Liver (tissue), 9 donors: ENCODE results near the gene ZFP92. TPM values are rescaled to one million over a fixed set of nuclear protein-coding genes. Genes with fewer than 3 reads are reported as not detected.

Experiments used
- DNase-seq: peaks from one replicate; pipeline ENCODE4 v3.0.0-alpha.2; 2017; ENCODE audit warnings: low spot score
- H3K27ac ChIP-seq, 2 donors: one replicate each; pipeline ENCODE4 v1.7.0; 2013; ENCODE audit warnings: inconsistent platforms in 2 of 2, low read length in 2 of 2, control low read depth in 1 of 2, low read depth in 1 of 2, mild to moderate bottlenecking in 1 of 2
- H3K27me3 ChIP-seq, 4 donors: one replicate each; pipeline versions ENCODE4 v1.6.1 to v1.7.0; 2013; ENCODE audit warnings: low read length in 3 of 4, inconsistent platforms in 1 of 4, mild to moderate bottlenecking in 1 of 4, moderate library complexity in 1 of 4; ENCODE audit not compliant: control insufficient read depth in 4 of 4, insufficient read depth in 4 of 4
- H3K36me3 ChIP-seq, 4 donors: one replicate each; pipeline versions ENCODE4 v1.6.1 to v1.7.0; 2013; ENCODE audit warnings: low read length in 3 of 4, mild to moderate bottlenecking in 3 of 4, low read depth in 1 of 4, moderate library complexity in 1 of 4; ENCODE audit not compliant: control insufficient read depth in 4 of 4, insufficient read depth in 3 of 4
- H3K4me1 ChIP-seq, 4 donors: one replicate each; pipeline versions ENCODE4 v1.6.1 to v1.7.0; 2013; ENCODE audit warnings: low read length in 3 of 4, mild to moderate bottlenecking in 3 of 4, moderate library complexity in 1 of 4; ENCODE audit not compliant: control insufficient read depth in 4 of 4, insufficient read depth in 4 of 4
- H3K4me3 ChIP-seq, 3 donors: one replicate each; pipeline versions ENCODE4 v1.6.1 to v1.7.0; 2013; ENCODE audit warnings: low read length in 3 of 3, control low read depth in 1 of 3, low read depth in 1 of 3, mild to moderate bottlenecking in 1 of 3
- H3K9ac ChIP-seq, 2 donors: one replicate each; pipeline ENCODE4 v1.7.0; 2013; ENCODE audit warnings: low read length in 2 of 2, mild to moderate bottlenecking in 2 of 2, moderate library complexity in 2 of 2, control low read depth in 1 of 2, low read depth in 1 of 2
- H3K9me3 ChIP-seq, 4 donors: one replicate each; pipeline versions ENCODE4 v1.6.1 to v1.7.0; 2013; ENCODE audit warnings: low read length in 3 of 4; ENCODE audit not compliant: control insufficient read depth in 4 of 4
- ATF3 ChIP-seq: IDR thresholded peaks from 2 replicates; pipeline ENCODE4 v1.6.1; 2016; ENCODE audit warnings: antibody characterized with exemption
- CTCF ChIP-seq: fragments of 150-350 bp; IDR thresholded peaks from 2 replicates; pipeline ENCODE4 v1.5.1; 2017; ENCODE audit warnings: improper control_type of control experiment, low read depth, low read length; ENCODE audit not compliant: missing input control
- EGR1 ChIP-seq, 2 donors: IDR thresholded peaks; 2 replicates each; pipeline ENCODE4 v1.6.1; 2016 to 2018; ENCODE audit warnings: antibody characterized with exemption in 2 of 2, low read depth in 2 of 2
- FOXA1 ChIP-seq: IDR thresholded peaks from 2 replicates; pipeline ENCODE4 v1.6.1; 2016; ENCODE audit warnings: antibody characterized with exemption
- FOXA2 ChIP-seq: IDR thresholded peaks from 2 replicates; pipeline ENCODE4 v1.6.1; 2016; ENCODE audit warnings: antibody characterized with exemption
- GABPA ChIP-seq, 2 donors: IDR thresholded peaks in 1 of 2; conservative IDR thresholded peaks in 1 of 2; 2 replicates each; pipeline ENCODE4 v1.6.1; 2016; ENCODE audit warnings: antibody characterized with exemption in 2 of 2, mild to moderate bottlenecking in 1 of 2, moderate library complexity in 1 of 2
- HNF4A ChIP-seq, 2 donors: conservative IDR thresholded peaks; 2 replicates each; pipeline ENCODE4 v1.6.1; 2016; ENCODE audit warnings: antibody characterized with exemption in 2 of 2, mild to moderate bottlenecking in 2 of 2
- HNF4G ChIP-seq: IDR thresholded peaks from 2 replicates; pipeline ENCODE4 v1.6.1; 2016; ENCODE audit warnings: antibody characterized with exemption
- JUND ChIP-seq, 2 donors: IDR thresholded peaks; 2 replicates each; pipeline ENCODE4 v1.6.1; 2016; ENCODE audit warnings: antibody characterized with exemption in 2 of 2
- MAX ChIP-seq: IDR thresholded peaks from 2 replicates; pipeline ENCODE4 v1.6.1; 2016; ENCODE audit warnings: antibody characterized with exemption
- NR2F2 ChIP-seq: IDR thresholded peaks from 2 replicates; pipeline ENCODE4 v1.6.1; 2016; ENCODE audit warnings: antibody characterized with exemption
- RAD21 ChIP-seq, 2 donors: IDR thresholded peaks; 2 replicates each; pipeline ENCODE4 v1.6.1; 2016; ENCODE audit warnings: antibody characterized with exemption in 2 of 2, mild to moderate bottlenecking in 2 of 2
- REST ChIP-seq: IDR thresholded peaks from 2 replicates; pipeline ENCODE4 v1.6.1; 2016; ENCODE audit warnings: antibody characterized with exemption, mild to moderate bottlenecking
- RXRA ChIP-seq, 2 donors: IDR thresholded peaks; 2 replicates each; pipeline ENCODE4 v1.6.1; 2017 to 2018; ENCODE audit warnings: antibody characterized with exemption in 2 of 2, mild to moderate bottlenecking in 1 of 2
- SP1 ChIP-seq: IDR thresholded peaks from 2 replicates; pipeline ENCODE4 v1.6.1; 2018; ENCODE audit warnings: antibody characterized with exemption, mild to moderate bottlenecking
- TAF1 ChIP-seq: conservative IDR thresholded peaks from 2 replicates; pipeline ENCODE4 v1.6.1; 2016; ENCODE audit warnings: antibody characterized with exemption, mild to moderate bottlenecking
- YY1 ChIP-seq: IDR thresholded peaks from 2 replicates; pipeline ENCODE4 v1.6.1; 2016; ENCODE audit warnings: antibody characterized with exemption, mild to moderate bottlenecking
- ZBTB33 ChIP-seq: IDR thresholded peaks from 2 replicates; pipeline ENCODE4 v1.6.1; 2016; ENCODE audit warnings: antibody characterized with exemption
- WGBS: extraction: QIAGEN DNeasy Blood & Tissue Kit; methylation state at CpG from one replicate; pipeline ENCODE4 v1.1.7; 2013; 5-methylcytosine and 5-hydroxymethylcytosine counted together
- polyA plus RNA-seq, 2 donors: library from polyadenylated mRNA; stranded (reverse) in 1 of 2; unstranded in 1 of 2; fragments of 200-250 nt in 1 of 2; fragments of >200 nt in 1 of 2; fragmentation: Nextera tagmentation in 1 of 2; extraction: Ambion mirVana in 1 of 2; gene quantifications; one replicate each; pipeline versions ENCODE4 v1.2.1 to v1.2.3, GENCODE V29; 2013 to 2015
- total RNA-seq, 2 donors: library from RNA; depleted of rRNA; stranded (reverse); fragments of >200 nt; gene quantifications; one replicate each; pipeline ENCODE4 v1.2.3, GENCODE V29; 2014
- donor health status: healthy.
- donor health status: healthy.
- donor health status: healthy.
- donor health status: healthy.
- donor health status: healthy.

ZFP92 gene
- total and polyA plus RNA-seq, 4 donors = 0.24 to 1.3 (median 0.44) TPM

GRCh38 chrX:153455571-153455970, 44.3 kb downstream of the ZFP92 start:
- no peak overlapping the region for H3K9ac ChIP-seq
- no peaks in the 10 kb centered on the region for H3K9me3 ChIP-seq
- H3K4me1 ChIP-seq = no peaks in the 10 kb centered on the region
- WGBS = 89% methylated on average over 16 of the region's 16 CpGs
- no peak for DNase-seq
- H3K27me3 ChIP-seq = no peaks in the 10 kb centered on the region
- H3K36me3 ChIP-seq = peaks cover 0 to 4% (median 3%) of the 10 kb centered on the region in 4 donors
- no peak overlapping the region for H3K4me3 ChIP-seq
- TF ChIP-seq NR2F2 (no peak), GABPA (IDR thresholded peaks at IDR 0.05 in 1 of 2, conservative IDR thresholded peaks at IDR 0.05 in 1 of 2) (no peak), REST (no peak), FOXA2 (no peak)
- H3K27ac ChIP-seq = no peak overlapping the region

GRCh38 chrX:153456161-153456560, 44.9 kb downstream of the ZFP92 start:
- Histone ChIP-seq H3K9ac (no peak overlapping the region), H3K4me1 (no peaks in the 10 kb centered on the region), H3K36me3 (peaks cover 0 to 4% (median 3%) of the 10 kb centered on the region in 4 donors), H3K9me3 (no peaks in the 10 kb centered on the region), H3K27ac (no peak overlapping the region), H3K27me3 (no peaks in the 10 kb centered on the region), H3K4me3 (no peak overlapping the region)
- DNase-seq = no peak
- 94% methylated on average over 12 of the region's 12 CpGs for WGBS
- no peak for TF ChIP-seq ATF3
- TF ChIP-seq SP1 = no peak
- TF ChIP-seq MAX = no peak
- no peak for TF ChIP-seq ZBTB33
- no peak for TF ChIP-seq GABPA (IDR thresholded peaks at IDR 0.05 in 1 of 2, conservative IDR thresholded peaks at IDR 0.05 in 1 of 2)
- no peak for TF ChIP-seq JUND (IDR thresholded peaks at IDR 0.05)
- no peak for TF ChIP-seq FOXA2
- TF ChIP-seq TAF1 = no peak
- no peak for TF ChIP-seq RXRA (IDR thresholded peaks at IDR 0.05)
- TF ChIP-seq YY1 = no peak
- no peak for TF ChIP-seq NR2F2
- TF ChIP-seq FOXA1 = no peak
- TF ChIP-seq HNF4G = no peak
- TF ChIP-seq RAD21 (IDR thresholded peaks at IDR 0.05) = no peak
- no peak for TF ChIP-seq EGR1 (IDR thresholded peaks at IDR 0.05; ENCODE audit: low read depth in 2 of 2)
- TF ChIP-seq CTCF = no peak
- no peak for TF ChIP-seq HNF4A (conservative IDR thresholded peaks at IDR 0.05)
- no peak for TF ChIP-seq REST
